NOMO-1 (cell line): ENCODE data around the gene JDP2.

ENCODE experiments used
- DNase-seq, 2 experiments: peaks; one replicate each; lab custom pipeline; 2025; ENCODE audit not compliant: unreplicated experiment in 2 of 2; lab: John Stamatoyannopoulos, UW

The JDP2 gene

DNA sequence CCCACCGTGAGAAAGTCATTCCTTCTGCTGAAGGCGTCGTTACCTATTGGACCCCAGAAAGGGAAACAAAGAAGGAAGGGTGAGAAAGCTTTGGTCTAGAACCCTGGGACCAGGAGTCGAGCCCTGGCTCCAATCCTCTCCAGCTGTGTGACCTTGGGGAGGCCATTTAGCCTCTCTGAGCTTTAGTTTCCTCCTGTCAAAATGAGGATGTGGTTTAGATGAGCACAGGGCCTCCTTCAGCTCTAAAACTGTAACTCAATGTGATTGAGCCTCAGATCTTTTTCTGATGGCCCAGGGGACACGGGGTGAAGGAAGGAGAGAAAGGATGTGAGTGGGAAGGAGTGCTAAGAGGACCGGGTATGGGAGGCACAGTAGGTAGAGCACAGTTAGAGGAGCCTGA is 7.7 kb downstream of the JDP2 start:
- peak; percentile 15 to 50 for DNase-seq

DNA sequence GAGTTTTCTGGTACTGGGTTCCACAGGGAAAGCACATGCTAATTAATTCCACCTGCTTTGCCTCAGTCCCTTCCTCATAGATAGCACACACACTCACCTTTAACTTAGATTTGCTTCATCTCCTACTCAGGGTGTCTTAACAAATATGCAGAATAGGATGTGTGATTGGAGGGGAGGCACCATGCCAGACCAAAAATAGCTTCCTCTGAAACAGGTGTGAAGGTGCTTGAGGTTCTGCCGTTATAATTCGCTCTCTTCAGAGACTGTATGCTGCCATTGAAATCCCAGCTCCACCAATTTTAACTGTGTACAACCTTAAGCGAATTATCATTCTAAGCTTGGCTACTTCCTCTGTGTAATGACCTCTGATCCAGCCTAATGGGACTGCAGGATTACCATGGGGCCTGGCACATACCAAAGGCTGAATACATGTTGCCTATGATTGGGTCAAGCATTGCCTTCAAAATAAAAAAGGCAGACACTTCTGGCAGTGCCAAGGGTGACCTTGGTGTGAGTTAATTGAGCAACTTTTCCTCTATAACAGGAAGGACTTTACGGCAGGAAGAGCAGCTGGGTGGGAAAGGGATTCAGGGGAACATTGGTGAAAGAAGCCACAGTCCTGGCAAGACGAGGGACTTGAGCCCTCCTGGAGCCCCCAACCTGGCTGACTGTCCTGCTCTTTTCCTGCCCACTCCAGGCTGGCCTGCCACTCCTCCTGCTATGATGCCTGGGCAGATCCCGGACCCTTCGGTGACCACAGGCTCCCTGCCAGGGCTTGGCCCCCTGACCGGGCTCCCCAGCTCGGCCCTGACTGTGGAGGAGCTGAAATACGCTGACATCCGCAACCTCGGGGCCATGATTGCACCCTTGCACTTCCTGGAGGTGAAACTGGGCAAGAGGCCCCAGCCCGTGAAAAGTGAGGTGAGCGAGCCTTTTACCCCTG is 9.7 kb downstream of the JDP2 start:
- no peak for DNase-seq

GRCh38 chr14:75438486-75439080 is 10.8 kb downstream of the JDP2 start:
- no peak for DNase-seq

GRCh38 chr14:75439989-75440388 is 12.2 kb downstream of the JDP2 start:
- no peak for DNase-seq

DNA sequence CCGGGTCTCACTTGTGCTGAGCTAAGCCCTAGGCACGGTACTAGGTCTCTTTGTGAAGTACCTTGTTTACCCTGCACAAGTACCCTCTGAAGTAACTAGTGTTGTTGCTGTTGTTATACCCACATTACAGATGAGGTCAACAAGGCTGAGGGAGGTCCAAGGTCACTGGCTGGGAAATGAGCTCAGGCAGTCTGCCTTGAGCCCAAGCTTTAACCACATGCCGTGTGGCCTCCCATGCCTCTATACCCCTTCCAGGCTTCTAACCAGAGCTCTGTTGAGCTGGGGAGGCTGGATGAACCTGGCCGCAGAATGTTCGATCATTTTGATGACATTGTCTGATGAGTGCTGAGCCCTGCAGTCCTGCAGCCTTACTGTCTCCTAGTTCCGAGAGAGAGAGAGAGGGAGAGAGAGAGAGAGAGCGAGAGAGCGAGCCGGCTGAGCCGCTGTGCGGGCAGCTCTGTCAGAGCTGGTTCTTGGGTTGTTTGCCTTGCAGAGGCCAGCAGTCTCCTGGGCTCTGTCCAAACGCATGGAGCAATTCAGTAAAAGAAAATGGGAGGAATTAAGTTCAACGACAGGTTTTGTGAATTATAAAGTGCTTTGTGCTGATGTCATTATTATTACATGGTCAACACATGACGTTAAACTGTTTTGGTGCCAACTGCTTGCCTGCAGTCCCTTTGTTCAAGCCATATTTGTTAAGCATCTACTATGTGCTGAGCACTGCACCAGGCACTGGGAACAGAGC is 13.1 kb downstream of the JDP2 start:
- no peak for DNase-seq

DNA sequence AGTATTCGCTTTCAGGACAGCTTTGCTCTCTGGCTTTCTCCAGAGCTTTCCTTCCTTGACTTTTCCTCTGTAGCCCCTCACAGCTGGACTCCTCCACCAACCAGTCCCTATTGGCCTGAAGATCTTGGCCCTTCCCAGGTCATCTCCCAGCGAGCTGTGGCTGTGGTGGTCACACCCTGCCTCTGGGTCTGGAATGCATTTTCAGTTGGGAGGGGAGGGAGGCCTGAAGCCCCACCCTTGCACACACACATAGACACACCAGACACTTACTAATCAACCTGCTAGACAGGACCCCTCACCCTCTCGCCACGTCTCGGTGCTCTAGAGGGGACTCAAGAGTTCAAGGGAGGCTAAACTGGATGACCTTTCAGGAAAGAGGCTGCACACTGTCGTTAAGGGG is 13.9 kb downstream of the JDP2 start:
- DNase-seq = no peak

- DNase-seq = no peak
Measured at GRCh38 chr14:75442166-75442565, 14.3 kb downstream of the JDP2 start.

DNA sequence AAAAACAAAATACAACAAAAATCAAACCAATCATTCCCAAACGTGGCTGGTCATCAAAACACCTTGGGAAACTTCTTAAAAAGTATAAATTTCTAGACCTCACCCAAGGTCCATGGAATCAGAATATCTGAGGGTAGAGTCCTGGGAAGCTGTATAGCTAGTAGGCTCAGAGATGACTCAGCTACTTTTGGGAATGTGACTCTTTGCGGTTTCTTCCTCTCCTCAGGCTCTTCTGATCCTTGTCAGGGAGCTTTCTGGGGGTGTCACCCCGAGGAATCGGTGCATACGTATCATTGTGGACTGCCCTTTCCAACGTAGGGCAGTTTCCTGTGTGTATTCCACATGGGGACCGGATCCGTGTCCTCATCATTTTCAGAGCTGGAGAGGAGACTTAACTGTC is 14.8 kb downstream of the JDP2 start:
- DNase-seq = no peak

DNA sequence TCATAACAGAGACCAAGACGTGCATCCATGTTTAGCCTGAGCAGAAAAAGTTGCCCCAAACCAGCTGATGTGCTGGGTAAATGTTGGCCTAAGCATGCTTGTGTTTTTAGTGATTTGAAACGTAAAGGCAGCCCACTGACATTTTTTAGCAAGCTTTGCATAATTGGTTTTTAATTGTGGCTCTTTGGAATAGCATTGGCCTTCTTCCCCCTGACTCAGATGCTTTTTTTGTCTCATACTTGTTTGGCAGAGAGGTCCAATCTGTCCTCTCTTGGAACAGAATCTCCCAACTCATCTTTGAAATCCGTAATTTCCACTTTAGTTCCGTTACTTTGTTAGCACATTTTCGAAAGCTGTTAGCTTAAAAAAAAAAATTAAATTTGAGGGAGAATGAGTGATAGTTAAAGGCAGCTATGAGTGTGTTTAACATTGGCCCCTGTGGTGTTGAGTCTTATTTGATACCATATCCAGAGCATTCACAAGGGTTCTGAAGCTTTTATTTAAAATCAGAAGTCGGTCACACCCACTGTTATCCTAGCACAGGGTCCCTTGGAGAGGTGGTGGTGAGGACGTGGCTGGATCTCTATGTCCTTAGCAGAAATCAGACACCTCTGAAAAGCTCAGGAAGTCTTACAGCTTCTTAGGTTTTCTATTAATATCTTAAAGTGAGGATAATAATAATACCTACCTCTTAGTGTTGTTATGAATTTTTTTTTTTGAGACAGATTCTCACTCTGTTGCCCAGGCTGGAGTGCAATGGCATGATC is 15.6 kb downstream of the JDP2 start:
- DNase-seq = no peak

GRCh38 chr14:75445236-75445635 is 17.4 kb downstream of the JDP2 start:
- no peak for DNase-seq

GRCh38 chr14:75445963-75446362 is 18.1 kb downstream of the JDP2 start:
- DNase-seq = no peak

DNA sequence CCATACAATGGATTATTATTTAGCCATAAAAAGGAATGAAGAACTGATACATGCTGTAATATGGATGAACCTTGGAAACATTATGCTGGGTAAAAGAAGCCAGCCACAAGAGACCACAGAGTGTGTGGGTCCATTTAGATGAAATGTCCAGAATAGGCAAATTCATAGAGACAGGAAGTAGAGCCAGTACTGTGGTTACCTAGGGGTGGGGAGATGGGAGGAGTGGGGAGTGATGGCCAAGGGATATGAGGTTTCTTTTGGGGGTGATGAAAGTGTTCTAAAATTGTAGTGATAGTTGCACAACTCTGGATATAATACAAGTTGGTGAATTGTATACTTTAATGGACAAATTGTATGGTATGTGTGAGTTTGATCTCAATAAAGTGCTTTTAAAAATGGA is 18.6 kb downstream of the JDP2 start:
- DNase-seq = peak; percentile 68 to 87

DNA sequence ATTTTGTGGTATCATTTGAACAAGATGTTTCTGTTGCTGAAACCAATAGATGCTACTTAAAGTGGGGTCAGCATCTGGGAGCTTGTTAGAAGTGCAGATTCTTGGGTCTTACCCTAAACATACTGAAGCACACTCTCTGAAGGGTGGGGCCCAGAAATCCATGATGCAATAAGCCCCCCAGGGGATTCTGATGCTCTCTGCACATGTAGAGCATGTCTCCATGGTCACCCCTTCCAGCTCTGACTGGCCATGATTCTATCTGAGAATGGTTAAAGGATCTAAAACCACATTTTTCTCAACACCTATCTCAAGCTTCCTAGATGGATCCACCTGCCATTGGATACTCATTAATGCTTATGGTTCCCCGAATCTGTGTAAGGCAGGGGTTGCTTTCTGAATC is 20.4 kb downstream of the JDP2 start:
- no peak for DNase-seq

- no peak for DNase-seq
Measured at GRCh38 chr14:75449036-75449435, 21.2 kb downstream of the JDP2 start.

GRCh38 chr14:75449696-75450095 is 21.9 kb downstream of the JDP2 start:
- DNase-seq = no peak

DNA sequence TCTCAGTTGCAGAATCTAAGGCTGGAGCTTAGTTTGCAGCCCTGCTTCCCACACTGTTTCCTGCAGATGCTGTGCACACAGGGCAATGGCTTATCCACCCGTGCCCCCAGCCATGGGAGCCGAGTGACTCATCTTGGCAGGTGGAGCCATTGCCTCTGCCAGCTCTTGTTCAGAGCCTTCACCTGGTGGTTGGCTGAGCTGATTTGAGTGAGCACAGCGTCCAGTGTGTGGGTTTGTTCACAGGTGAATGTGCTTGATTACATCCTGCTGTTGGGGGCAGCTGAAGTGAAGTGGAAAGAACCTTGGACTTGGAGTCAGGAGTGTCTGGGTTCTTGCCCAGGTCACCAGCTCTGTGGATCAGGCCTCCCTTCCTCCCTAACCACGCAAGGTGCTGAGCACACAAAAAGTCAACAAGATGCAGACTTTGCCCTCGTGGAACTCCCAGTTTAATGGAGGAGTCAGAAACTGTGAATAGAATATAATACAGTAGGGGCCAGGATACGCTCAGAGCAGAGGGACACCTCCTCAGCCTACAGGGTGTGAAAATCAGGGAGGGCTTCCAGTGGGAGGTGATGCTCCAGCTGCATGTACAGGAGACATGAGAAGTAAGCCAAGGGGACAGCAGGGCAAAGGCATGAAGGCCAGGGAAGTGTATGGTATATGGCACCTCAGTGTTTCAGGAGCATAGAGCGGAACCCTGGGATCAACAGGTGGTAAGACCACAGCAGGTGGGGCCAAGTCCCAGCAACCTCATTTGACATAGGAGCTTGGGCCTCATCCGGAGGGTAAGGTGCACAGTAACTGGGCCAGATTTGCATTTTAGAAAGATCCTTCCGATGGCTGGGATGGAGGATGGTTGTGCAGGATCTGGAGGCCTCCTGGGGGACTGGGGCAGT is 22.8 kb downstream of the JDP2 start:
- no peak for DNase-seq

DNA sequence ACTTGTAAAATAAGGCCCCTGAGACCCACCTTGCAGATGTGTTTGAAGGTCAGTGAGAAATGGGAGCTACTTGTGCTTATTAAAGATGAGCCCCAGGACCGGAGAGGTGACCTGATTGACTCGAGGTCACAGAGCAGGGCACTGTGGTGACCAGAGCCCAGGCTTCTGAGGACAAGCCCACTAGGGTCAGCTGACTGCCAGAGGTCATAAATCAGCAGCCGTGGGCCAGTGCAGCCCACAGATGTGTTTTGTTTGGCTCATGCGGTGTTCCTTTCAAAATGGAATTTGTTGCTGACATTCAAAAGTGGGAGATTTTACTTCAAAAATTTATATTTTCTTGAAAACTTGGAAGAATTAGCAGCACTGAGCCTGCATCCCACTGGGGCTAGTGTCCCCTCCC is 24.5 kb downstream of the JDP2 start:
- no peak for DNase-seq

DNA sequence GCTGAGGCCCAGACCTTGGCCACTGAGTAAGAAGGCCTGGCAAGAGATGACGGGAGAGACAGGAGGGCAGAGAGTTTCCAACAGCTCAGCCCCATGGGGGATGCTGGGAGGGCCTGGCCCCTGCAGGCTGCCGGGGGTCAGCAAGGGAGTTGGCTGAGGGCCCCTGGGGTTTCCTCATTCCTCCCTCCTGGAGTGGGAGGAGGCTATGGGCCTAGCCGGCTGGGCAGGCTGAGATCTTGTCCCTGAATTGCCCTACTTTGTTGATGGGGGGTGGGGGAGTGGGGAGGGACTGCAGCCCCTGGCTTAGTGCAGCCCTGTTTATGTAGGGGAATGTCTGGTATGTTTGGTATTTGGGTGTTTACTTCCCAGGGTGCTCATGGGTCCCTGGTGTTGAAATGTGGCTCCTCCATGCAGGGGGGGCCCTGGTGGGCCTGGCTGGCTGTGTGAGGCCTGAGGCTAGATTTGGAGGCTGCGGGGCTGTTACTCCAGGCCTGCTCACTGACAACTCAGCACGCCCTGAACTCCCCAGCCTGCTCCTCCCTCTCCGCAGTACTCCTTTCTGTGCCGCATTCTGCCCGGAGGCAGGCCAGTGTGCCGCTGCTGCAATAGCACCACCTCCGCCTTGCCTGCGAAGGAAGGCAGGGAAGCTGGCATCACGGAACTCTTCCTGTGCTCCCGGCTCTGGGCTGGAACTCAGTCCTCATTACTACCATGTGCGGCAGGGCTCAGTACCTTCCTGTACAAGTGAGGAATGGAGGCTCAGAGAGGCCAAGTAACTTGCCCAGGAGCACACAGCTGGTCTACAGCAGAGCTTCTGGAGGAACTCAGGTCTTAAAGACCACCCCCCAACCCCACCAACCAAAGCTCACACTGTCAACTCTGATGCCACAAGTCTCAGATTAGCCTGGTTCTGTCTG is 25.3 kb downstream of the JDP2 start:
- no peak for DNase-seq
